Measurements from ENCODE around the gene CES4A.
"Not testable (repeated sequence)": the region's sequence is repeated elsewhere in the genome, so short reads cannot be mapped to it uniquely, and the experiment has no call there.

Gene CES4A

DNA sequence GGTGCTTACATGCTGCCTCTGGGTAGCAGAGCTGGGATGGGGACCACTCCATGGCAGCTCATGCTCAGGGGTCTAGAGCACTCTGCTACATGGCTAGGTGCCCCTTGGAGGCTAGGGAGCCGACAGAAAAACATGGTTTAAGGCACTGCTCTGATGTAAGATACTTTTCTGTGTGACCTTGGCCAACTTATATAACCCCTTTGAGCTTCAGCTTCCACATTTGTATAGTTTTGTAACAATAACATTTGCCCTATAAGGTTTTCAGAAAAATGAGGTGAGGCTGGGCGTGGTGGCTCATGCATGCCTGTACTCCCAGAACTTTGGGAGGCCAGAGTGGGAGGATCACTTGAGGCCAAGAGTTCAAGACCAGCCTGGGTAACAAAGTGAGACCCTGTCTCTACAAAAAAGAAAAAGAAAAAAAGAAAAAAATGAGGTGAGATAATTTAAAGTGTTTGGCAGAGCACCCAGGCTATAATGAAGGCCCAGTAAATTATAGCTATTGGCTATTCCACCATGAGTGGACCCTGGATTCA, 3.2 kb downstream of the CES4A start:
- TF ChIP-seq, protein P1, sequence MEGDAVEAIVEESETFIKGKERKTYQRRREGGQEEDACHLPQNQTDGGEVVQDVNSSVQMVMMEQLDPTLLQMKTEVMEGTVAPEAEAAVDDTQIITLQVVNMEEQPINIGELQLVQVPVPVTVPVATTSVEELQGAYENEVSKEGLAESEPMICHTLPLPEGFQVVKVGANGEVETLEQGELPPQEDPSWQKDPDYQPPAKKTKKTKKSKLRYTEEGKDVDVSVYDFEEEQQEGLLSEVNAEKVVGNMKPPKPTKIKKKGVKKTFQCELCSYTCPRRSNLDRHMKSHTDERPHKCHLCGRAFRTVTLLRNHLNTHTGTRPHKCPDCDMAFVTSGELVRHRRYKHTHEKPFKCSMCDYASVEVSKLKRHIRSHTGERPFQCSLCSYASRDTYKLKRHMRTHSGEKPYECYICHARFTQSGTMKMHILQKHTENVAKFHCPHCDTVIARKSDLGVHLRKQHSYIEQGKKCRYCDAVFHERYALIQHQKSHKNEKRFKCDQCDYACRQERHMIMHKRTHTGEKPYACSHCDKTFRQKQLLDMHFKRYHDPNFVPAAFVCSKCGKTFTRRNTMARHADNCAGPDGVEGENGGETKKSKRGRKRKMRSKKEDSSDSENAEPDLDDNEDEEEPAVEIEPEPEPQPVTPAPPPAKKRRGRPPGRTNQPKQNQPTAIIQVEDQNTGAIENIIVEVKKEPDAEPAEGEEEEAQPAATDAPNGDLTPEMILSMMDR (IDR thresholded peaks at IDR 0.05; ENCODE audit: low read length, missing control alignments): no peak
- no peak for DNase-seq (ENCODE audit: low read depth)
- no peak overlapping the region for H3K4me3 ChIP-seq (replicated peaks; ENCODE audit: low read depth, low read length)

DNA sequence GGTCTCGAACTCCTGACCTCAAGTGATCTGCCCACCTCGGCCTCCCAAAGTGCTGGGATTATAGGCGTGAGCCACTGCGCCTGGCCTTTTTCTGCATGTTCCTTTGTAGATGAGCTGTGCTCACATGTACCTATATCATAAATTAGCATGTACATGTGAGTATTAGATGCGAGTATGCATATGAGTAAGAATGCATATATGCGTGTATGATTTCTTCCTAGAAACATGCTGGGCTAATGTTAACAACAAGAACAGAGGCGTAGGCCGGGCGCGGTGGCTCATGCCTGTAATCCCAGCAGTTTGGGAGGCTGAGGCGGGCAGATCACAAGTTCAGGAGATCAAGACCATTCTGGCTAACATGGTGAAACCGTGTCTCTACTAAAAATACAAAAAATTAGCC, 5.2 kb downstream of the CES4A start:
- DNase-seq (ENCODE audit: low read depth): not testable (repeated sequence)

DNA sequence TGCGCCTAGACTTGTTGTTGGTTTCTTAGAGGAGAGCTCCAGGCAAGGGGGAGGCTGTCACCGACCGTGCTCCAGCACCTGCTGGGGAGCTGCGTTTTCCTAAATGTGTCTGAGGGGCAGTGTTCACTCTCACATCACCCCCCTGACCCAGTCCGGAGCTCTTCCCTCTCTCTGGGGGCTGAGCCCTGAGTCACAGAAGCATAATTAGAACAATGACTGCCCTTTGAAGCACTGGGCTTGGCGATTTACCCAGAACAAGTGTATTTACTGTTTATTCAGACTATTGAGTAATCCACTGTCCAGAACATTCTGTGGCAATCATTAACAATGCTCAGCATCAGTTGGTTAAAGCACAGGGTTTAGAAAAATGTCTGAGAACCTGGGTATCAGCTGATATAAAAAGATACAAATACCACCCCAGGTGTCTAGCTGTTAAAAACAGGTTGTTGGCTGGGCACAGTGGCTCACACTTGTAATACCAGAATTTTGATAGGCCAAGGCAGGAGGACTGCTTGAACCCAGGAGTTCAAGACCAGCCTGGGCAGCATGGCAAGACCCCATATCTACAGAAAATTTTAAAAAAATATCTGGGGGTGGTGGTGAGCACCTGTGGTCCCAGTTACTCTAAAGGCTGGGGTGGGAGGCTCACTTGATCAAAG, 8.1 kb downstream of the CES4A start:
- DNase-seq (ENCODE audit: low read depth): peak; percentile 91

More for the DNA sequence above, 5.2 kb downstream of the CES4A start:
- not testable (repeated sequence) for H3K4me3 ChIP-seq (replicated peaks; ENCODE audit: low read depth, low read length)

DNA sequence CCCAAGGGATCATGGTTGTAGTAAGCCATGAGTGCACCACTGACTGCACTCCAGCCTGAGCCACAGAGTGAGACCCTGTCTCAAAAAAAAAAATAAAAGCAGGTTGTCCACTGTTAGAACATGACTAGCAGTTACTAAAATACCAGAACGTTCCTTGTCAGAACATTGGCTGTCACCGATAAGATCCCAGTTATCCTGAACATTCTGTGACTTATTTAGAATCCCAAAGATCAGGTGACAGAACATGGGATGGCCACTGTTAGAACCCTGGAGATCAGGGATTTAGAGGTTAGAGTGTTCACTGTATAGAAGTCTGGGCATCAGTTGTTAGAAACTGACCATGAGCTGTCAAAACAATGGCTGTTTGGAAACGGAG, 8.6 kb downstream of the CES4A start:
- H3K4me3 ChIP-seq (replicated peaks; ENCODE audit: low read depth, low read length): no peak overlapping the region
- TF ChIP-seq, protein P1 (IDR thresholded peaks at IDR 0.05; ENCODE audit: low read length, missing control alignments): no peak
- no peak for DNase-seq (ENCODE audit: low read depth)

More for the DNA sequence above, 8.1 kb downstream of the CES4A start:
- TF ChIP-seq, protein P1 (IDR thresholded peaks at IDR 0.05; ENCODE audit: low read length, missing control alignments): no peak
- H3K4me3 ChIP-seq (replicated peaks; ENCODE audit: low read depth, low read length): no peak overlapping the region

DNA sequence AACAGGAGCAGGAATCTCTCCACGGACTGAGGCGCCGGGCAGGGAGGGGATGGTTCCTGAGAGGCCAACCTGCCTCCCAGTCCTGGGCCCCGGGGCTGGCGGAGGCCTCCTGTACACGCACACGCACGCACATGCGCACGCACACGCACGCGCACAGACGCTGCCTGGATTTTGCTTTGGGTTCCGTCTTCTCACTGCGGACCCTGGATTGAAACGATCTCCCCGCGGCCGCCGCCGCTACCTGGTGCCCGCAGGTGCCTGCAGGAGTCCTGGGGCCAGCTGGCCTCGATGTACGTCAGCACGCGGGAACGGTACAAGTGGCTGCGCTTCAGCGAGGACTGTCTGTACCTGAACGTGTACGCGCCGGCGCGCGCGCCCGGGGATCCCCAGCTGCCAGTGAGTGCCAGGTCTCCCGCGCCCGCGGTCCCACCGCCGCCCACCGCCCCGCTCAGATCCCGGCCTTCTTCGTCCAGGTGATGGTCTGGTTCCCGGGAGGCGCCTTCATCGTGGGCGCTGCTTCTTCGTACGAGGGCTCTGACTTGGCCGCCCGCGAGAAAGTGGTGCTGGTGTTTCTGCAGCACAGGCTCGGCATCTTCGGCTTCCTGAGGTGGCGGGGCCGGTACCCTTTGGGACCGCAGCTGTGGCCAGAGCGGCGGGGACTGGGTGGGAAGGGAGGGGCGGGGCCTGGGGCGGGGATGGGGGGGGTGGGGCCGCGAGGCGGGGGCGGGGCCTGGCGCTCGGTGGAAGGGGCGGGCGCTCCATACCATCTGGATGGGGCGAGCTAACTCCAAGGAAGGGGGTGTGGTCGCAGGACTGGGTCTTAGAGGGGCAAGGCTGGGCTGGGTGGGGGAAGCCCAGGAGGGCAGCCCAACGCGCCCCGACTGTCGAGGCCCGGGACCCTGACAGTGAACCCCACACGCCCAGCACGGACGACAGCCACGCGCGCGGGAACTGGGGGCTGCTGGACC, 12.3 kb downstream of the CES4A start:
- DNase-seq (ENCODE audit: low read depth): peak; percentile 22
- TF ChIP-seq, protein P1 (IDR thresholded peaks at IDR 0.05; ENCODE audit: low read length, missing control alignments): no peak
- peak overlapping the region; percentile 49 for H3K4me3 ChIP-seq (replicated peaks; ENCODE audit: low read depth, low read length)

DNA sequence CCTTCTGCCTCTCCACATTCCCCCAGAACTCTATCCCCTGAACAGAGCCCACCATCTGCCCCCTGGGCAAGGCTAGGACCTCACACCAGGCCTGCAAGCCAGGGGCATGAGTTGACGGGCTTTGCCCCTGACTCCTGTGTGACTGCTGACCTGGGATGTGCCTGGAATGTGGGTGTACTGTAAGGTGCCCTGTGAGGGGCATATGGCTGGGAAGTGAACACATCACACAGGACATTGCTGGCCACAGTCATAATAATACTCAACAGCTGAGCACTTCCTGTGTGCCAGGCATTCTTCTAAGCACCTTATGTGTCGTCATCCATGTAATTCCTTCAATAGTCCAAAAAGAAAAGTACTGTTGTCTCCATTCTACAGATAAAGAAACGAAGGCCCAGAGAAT, 13.3 kb downstream of the CES4A start:
- no peak overlapping the region for H3K4me3 ChIP-seq (replicated peaks; ENCODE audit: low read depth, low read length)
- TF ChIP-seq, protein P1 (IDR thresholded peaks at IDR 0.05; ENCODE audit: low read length, missing control alignments): no peak
- DNase-seq (ENCODE audit: low read depth): peak; percentile 21

All from fibroblast of pulmonary artery (primary cell).